Keratinocyte (primary cell): ENCODE data around the gene CIROP. TPM values are rescaled to one million over a fixed set of nuclear protein-coding genes. Genes with fewer than 3 reads are reported as not detected.

Experiments used
- DNase-seq: peaks from one replicate; pipeline ENCODE4 v3.0.0-alpha.2; 2011; ENCODE audit warnings: low read depth, missing footprints, low spot score
- FAIRE-seq: peaks from 2 replicates; lab custom pipeline; 2011; peaks lifted over from hg19 to GRCh38; lab: Jason Lieb, UNC
- H2AFZ ChIP-seq: 2 replicates; pipeline ENCODE4 v1.6.0; 2012; ENCODE audit warnings: low read length, control low read depth, inconsistent platforms; ENCODE audit not compliant: control insufficient read depth
- H3K27ac ChIP-seq: 2 replicates; pipeline ENCODE4 v1.5.1; 2011; ENCODE audit warnings: low read length; ENCODE audit not compliant: control insufficient read depth, insufficient read depth
- H3K27me3 ChIP-seq: 3 replicates; pipeline ENCODE4 v1.6.0; 2011; ENCODE audit warnings: low read length; ENCODE audit not compliant: control insufficient read depth, insufficient read depth; ENCODE audit errors: extremely low read depth
- H3K36me3 ChIP-seq, 2 experiments: 2 replicates in 1 of 2; 3 replicates in 1 of 2; pipeline ENCODE4 v1.5.1; 2011; ENCODE audit warnings: low read length in 2 of 2, mild to moderate bottlenecking in 1 of 2; ENCODE audit not compliant: control insufficient read depth in 2 of 2, insufficient read depth in 2 of 2; ENCODE audit errors: extremely low read depth in 1 of 2
- H3K4me1 ChIP-seq: 3 replicates; pipeline ENCODE4 v1.5.1; 2011; ENCODE audit warnings: low read length; ENCODE audit not compliant: control insufficient read depth, insufficient read depth; ENCODE audit errors: extremely low read depth
- H3K4me2 ChIP-seq: 3 replicates; pipeline ENCODE4 v1.6.0; 2011; ENCODE audit warnings: low read depth, low read length; ENCODE audit not compliant: control insufficient read depth, insufficient read depth; ENCODE audit errors: extremely low read depth
- H3K4me3 ChIP-seq, 3 experiments: fragments of 200-600 bp in 1 of 3; sonication (generic) in 1 of 3; 2 replicates in 2 of 3; 3 replicates in 1 of 3; pipeline ENCODE4 v1.5.1; 2011 to 2016; ENCODE audit warnings: low read length in 3 of 3, mild to moderate bottlenecking in 3 of 3, control low read depth in 2 of 3, inconsistent platforms in 1 of 3, low read depth in 1 of 3, mixed read lengths in 1 of 3, mixed run types in 1 of 3, moderate library complexity in 1 of 3; ENCODE audit not compliant: control insufficient read depth in 2 of 3, insufficient read depth in 2 of 3; ENCODE audit errors: extremely low read depth in 1 of 3
- H3K79me2 ChIP-seq: 2 replicates; pipeline ENCODE4 v1.6.0; 2012; ENCODE audit warnings: low read length; ENCODE audit not compliant: control insufficient read depth, insufficient read depth
- H3K9ac ChIP-seq: 3 replicates; pipeline ENCODE4 v1.6.0; 2011; ENCODE audit warnings: low read length; ENCODE audit not compliant: control insufficient read depth, insufficient read depth; ENCODE audit errors: extremely low read depth
- H3K9me1 ChIP-seq: 3 replicates; pipeline ENCODE4 v1.6.0; 2011; ENCODE audit warnings: low read length; ENCODE audit not compliant: control insufficient read depth, insufficient read depth; ENCODE audit errors: extremely low read depth
- H3K9me3 ChIP-seq: 2 replicates; pipeline ENCODE4 v1.5.1; 2012; ENCODE audit warnings: low read depth, low read length; ENCODE audit not compliant: control insufficient read depth
- H4K20me1 ChIP-seq: 3 replicates; pipeline ENCODE4 v1.6.0; 2011; ENCODE audit warnings: low read length; ENCODE audit not compliant: control insufficient read depth, insufficient read depth; ENCODE audit errors: extremely low read depth
- CTCF ChIP-seq, 3 experiments: IDR thresholded peaks in 1 of 3; conservative IDR thresholded peaks in 1 of 3; optimal IDR thresholded peaks in 1 of 3; 2 replicates in 2 of 3; 3 replicates in 1 of 3; pipeline versions ENCODE3 to v1.5.1; 2011; ENCODE audit warnings: low read length in 3 of 3, mild to moderate bottlenecking in 3 of 3, moderate library complexity in 2 of 3, control low read depth in 1 of 3, inconsistent platforms in 1 of 3; ENCODE audit not compliant: insufficient read depth in 2 of 3; ENCODE audit errors: extremely low read depth in 1 of 3
- EZH2 ChIP-seq: IDR thresholded peaks from one replicate; pipeline ENCODE4 v1.6.1; 2012; ENCODE audit warnings: inconsistent platforms, mild to moderate bottlenecking, low read length, moderate library complexity
- dilution Hi-C: fragments of 300-500 bp; cut with MboI; formaldehyde crosslinking; loops from one replicate; pipeline ENCODE4 v1.7.0; 2020; ENCODE audit warnings: low sequenced_read_pairs; ENCODE audit not compliant: extremely low pct_ligation_motif_present
- polyA plus RNA-seq, 5 experiments: library from polyadenylated mRNA; depleted of rRNA in 3 of 5; stranded (reverse) in 3 of 5; stranded (forward) in 1 of 5; unstranded in 1 of 5; fragments of >200 nt; gene quantifications; 1 replicate in 1 of 5; 2 replicates in 3 of 5; 3 replicates in 1 of 5; pipeline versions ENCODE4 v1.2.1 to v1.2.3, GENCODE V29; 2011 to 2012; ENCODE audit warnings: missing spikeins in 2 of 5, low read depth in 1 of 5, low replicate concordance in 1 of 5

The CIROP gene
- polyA plus RNA-seq, 1 donor (not counting 4 experiments of a cell fraction or from before 2014, with no cell fraction given) = not detected

- FAIRE-seq (no peak), DNase-seq (no peak)
- no peaks in the 10 kb centered on the region for H3K9me3 ChIP-seq
- peaks cover 9% of the 10 kb centered on the region for H3K4me1 ChIP-seq
- H3K36me3 ChIP-seq = peaks cover 18 to 55% of the 10 kb centered on the region in 2 experiments
- no peak overlapping the region for H3K27ac ChIP-seq
- TF ChIP-seq EZH2 (no peak), CTCF (optimal IDR thresholded peaks at IDR 0.05 in 1 of 3, IDR thresholded peaks at IDR 0.05 in 1 of 3, conservative IDR thresholded peaks at IDR 0.05 in 1 of 3; ENCODE audit: extremely low read depth in 1 of 3, insufficient read depth in 2 of 3, low read length in 3 of 3) (no peak)
- no peaks in the 10 kb centered on the region for H3K27me3 ChIP-seq
- no peaks in the 10 kb centered on the region for H3K9me1 ChIP-seq
- dilution Hi-C loops = no loop called here
- H3K4me3 ChIP-seq = no peak overlapping the region
- peaks cover 62% of the 10 kb centered on the region for H3K79me2 ChIP-seq
- no peak overlapping the region for H3K4me2 ChIP-seq
- H4K20me1 ChIP-seq = peaks cover 8% of the 10 kb centered on the region
- no peak overlapping the region for H2AFZ ChIP-seq
- no peak overlapping the region for H3K9ac ChIP-seq
Measured at GRCh38 chr14:23089498-23090253, 15.1 kb downstream of the CIROP start.

GRCh38 chr14:23086565-23086964 is 18.2 kb downstream of the CIROP start:
- no peak for DNase-seq
- no peak for FAIRE-seq
- H3K36me3 ChIP-seq = peaks cover 18 to 57% of the 10 kb centered on the region in 2 experiments
- no peak overlapping the region for H3K27ac ChIP-seq
- no peak overlapping the region for H2AFZ ChIP-seq
- H3K9me3 ChIP-seq = no peaks in the 10 kb centered on the region
- H3K79me2 ChIP-seq = peaks cover 31% of the 10 kb centered on the region
- no peak overlapping the region for H3K4me2 ChIP-seq
- no peak overlapping the region for H3K9ac ChIP-seq
- H3K4me1 ChIP-seq = no peaks in the 10 kb centered on the region
- dilution Hi-C loops = no loop called here
- TF ChIP-seq CTCF (optimal IDR thresholded peaks at IDR 0.05 in 1 of 3, IDR thresholded peaks at IDR 0.05 in 1 of 3, conservative IDR thresholded peaks at IDR 0.05 in 1 of 3; ENCODE audit: extremely low read depth in 1 of 3, insufficient read depth in 2 of 3, low read length in 3 of 3) (no peak), EZH2 (no peak)
- H3K9me1 ChIP-seq = no peaks in the 10 kb centered on the region
- no peak overlapping the region for H3K4me3 ChIP-seq
- no peaks in the 10 kb centered on the region for H3K27me3 ChIP-seq
- no peaks in the 10 kb centered on the region for H4K20me1 ChIP-seq
